CD4-positive, alpha-beta T cell treated with Interleukin-4 for 4 hours (primary cell): ENCODE measurements around the gene WNK1.
A peak's percentile ranks its signal among the peaks of the same experiment; 100 is the strongest.
"Not testable (repeated sequence)": the region's sequence is repeated elsewhere in the genome, so short reads cannot be mapped to it uniquely, and the experiment has no call there.

Experiments used
- DNase-seq: peaks from one replicate; pipeline ENCODE4 v3.0.0-alpha.2; 2020

WNK1 gene

GRCh38 chr12:751999-752694 is at the start of gene WNK1:
Gene WNK1, plus strand, starts transcription at chr12:752579. Its CDS starts 987 bp downstream, at chr12:753566.
- DNase-seq: peak; percentile 98

- DNase-seq: no peak
Measured at GRCh38 chr12:704516-705242, 47.7 kb upstream of the WNK1 start.

- DNase-seq: not testable (repeated sequence)
Measured at GRCh38 chr12:708084-708483, 44.3 kb upstream of the WNK1 start.

GRCh38 chr12:709455-710020 is 42.8 kb upstream of the WNK1 start:
- DNase-seq: no peak

- no peak for DNase-seq
Measured at GRCh38 chr12:712172-712863, 40.1 kb upstream of the WNK1 start.

GRCh38 chr12:713281-713875 is 39.0 kb upstream of the WNK1 start:
- DNase-seq: no peak

- DNase-seq: no peak
Measured at GRCh38 chr12:716506-716905, 35.9 kb upstream of the WNK1 start.

GRCh38 chr12:718756-719102 is 33.6 kb upstream of the WNK1 start:
- no peak for DNase-seq

- no peak for DNase-seq
Measured at GRCh38 chr12:720231-720941, 32.0 kb upstream of the WNK1 start.

GRCh38 chr12:724194-724855 is 28.1 kb upstream of the WNK1 start:
- peak; percentile 48 for DNase-seq

- no peak for DNase-seq
Measured at GRCh38 chr12:725076-725475, 27.3 kb upstream of the WNK1 start.

- peak; percentile 37 for DNase-seq
Measured at GRCh38 chr12:726281-727140, 25.9 kb upstream of the WNK1 start.

- no peak for DNase-seq
Measured at GRCh38 chr12:727321-727720, 25.1 kb upstream of the WNK1 start.

- peak; percentile 58 for DNase-seq
Measured at GRCh38 chr12:728781-729180, 23.6 kb upstream of the WNK1 start.

GRCh38 chr12:729221-729620 is 23.2 kb upstream of the WNK1 start:
- DNase-seq: no peak

GRCh38 chr12:730550-730949 is 21.8 kb upstream of the WNK1 start:
- DNase-seq: no peak

GRCh38 chr12:737122-737739 is 15.1 kb upstream of the WNK1 start:
- DNase-seq: no peak

GRCh38 chr12:738712-739111 is 13.7 kb upstream of the WNK1 start:
- DNase-seq: no peak

GRCh38 chr12:739349-739748 is 13.0 kb upstream of the WNK1 start:
- DNase-seq: no peak

GRCh38 chr12:740921-741320 is 11.5 kb upstream of the WNK1 start:
- no peak for DNase-seq
